ENCODE data around the gene SHISAL2A.

Gene SHISAL2A

DNA sequence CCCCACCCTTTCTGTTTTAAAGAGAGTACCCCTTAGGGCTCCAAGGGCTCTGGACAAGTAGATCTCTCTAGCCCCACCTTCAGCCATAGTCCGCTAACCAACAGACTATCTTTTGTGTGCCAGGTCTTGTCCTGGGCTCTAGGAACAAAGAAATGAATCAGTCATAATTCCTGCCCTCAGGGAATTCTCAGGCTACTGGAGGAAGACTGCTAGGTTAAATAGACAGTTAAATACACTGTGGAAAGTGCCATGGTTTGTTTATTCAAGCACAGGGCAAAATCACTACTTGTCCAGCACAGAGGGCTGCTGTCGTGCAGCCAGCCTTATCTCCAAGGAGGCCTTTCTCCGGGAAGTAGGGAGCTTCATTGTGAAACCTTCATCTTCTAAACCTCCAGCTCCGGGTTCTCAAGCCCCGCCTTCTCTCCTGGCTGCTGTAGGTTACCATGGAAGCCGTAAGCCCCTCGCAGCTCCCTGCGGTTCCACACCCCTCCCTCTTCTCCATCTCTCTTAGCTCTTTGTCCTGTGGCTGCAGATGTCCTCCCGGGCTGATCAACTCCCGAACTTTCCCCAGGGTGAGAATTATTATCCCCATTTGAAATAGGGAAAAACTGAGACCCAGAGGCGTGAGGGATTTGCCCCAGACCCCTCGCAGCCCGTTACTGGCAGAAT, 29.8 kb downstream of the SHISAL2A start:
- DNase-seq: no peak

DNA sequence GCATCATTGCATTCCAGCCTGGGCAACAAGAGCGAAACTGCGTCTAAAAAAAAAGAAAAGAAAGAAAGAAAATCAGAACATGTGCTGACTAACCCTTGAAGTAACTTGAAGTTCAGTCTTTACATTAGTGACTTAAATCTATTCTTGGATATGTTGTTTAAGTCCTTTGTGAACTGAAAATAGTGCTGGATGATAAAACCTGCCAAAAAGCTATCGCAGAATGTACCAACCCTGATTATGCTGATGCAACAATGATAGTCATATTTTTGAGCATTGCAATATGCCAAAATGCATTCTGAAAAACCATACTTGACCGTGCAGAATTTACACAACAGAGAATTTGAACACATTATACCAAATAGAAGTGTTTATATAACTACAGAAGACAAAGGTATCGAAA, 30.7 kb downstream of the SHISAL2A start:
- DNase-seq: no peak

DNA sequence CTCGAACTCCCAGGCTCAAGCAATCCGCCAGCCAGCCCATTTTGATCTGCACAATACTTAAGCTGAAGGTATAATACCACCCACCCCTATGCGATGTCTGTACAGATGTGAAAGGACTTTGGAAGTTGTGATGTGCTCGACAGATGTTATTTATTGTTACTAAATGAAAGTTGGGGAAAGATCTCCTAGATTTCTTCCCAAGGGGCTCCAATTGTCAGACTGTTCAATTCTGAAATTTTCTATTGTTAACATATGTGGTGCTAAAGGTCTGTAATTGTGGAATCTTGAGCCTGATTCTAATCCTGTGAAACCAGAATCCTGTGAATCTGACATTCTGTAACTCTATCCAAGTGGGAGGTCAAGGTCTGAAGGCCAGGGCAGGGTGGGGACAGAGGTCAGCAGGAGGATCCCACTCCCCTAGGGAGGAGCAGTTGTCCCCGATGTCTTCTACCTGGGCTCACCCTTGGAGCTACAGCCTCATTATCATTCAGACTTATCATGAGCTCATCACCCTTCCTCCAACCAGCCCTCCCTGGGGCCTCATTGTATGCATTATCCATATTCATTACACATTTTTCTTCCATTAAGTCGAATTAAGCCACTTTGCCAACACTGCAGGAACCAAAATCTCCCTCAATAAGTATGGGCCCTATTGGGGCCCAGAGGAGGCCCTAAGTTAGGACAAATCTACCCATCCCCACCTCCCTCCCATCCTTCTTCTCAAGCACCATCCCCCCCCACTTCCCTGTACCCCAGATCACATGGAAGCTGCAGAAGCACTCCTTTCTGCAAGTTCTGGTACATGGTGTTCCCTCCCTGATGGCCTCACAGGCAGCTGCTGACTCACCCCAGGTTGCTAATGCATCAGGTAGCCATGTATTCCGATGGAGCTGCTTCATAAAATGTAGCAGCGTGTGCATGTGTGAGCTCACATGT, 32.3 kb downstream of the SHISAL2A start:
- no peak for DNase-seq

DNA sequence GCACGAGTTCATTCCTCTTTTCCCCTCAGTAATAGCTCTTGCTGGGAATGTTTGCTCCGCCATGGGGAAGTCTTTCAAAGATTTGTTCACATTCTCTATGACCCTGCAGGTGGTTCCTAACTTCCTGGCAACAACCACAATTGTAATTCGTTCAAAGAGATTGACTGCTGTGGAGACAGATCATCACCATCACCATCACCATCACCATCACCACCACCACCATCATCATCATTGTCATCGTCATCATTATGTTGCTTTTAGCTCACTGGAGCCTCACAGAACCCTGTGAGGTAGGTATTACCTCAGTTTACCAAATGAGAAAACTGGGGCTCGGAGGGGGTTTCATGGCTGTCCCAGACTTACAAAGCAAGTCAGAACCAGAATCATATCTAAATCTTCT, 34.3 kb downstream of the SHISAL2A start:
- DNase-seq: no peak

DNA sequence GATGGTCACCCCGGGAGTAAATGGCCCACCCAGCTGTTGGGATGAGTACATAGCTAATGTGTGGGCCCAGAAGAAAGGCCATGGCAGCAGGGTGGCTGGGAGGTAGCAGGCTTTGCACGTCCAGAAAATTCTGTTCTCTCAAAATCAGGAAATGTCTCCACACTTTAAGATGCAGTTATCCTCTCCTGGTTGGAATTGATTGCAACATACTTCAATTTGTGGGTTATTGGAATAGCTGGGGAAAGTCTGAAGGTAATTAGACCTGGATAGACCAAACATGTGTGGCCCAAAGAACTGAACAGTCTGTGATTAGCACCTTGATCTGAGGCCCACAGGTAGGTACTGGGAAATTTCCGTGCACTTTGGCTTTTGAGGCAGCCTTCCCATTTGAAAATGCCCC, 35.0 kb downstream of the SHISAL2A start:
- DNase-seq: no peak

DNA sequence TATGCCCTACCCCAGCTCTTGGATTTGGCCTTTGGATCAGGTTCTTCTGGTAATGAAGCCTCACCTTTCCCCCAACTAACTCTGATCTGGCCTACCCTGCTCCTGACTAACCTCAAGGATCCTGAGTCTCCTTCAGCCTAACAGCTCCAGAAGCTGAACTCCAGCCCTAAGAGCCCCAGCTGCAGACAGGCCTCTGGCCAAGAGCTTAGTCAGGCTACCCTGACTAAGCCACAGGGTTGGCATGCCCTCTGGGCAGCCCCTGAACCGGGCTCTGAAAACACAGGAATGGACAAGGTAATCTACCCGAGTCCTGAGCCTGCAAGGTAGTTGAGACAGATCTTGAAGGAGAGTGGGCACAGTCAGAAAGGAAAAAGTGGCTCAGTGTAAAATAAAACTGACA, 35.7 kb downstream of the SHISAL2A start:
- no peak for DNase-seq

DNA sequence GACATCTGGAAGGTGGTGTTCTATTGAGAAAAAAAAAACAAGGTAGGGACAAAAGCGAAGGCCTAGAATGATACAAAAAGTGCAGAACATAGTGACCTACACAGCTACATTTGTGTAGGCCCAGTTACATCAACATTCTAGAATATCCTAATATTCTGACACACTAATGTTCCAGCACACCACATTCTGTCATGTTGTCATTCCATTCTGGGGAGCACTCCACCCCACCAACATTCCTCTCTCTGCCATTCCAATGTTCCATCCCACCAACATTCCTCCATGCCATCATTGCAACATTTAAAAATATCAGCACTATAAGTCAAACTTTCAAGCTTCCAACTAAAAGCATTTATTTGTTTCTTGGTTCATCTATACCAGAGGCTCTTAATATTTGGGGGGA, 36.7 kb downstream of the SHISAL2A start:
- no peak for DNase-seq

DNA sequence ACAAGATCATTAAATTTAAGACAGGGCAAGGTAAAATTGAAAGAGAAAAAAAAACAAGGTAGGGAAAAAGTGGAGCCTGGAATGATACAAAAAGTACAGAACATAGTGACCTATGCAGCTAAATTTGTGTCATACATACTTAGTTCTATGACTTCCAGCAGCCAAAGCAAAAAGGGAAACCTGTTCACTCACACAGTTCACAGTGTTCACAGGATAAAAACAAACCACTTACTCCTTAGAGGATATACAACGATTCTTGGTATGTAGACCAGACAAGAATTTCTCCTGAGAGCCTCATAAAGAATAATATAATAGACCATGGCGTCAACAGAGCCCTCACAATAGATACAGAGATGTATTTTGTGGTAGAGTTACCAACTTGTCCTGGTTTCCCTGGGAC, 37.6 kb downstream of the SHISAL2A start:
- no peak for DNase-seq

DNA sequence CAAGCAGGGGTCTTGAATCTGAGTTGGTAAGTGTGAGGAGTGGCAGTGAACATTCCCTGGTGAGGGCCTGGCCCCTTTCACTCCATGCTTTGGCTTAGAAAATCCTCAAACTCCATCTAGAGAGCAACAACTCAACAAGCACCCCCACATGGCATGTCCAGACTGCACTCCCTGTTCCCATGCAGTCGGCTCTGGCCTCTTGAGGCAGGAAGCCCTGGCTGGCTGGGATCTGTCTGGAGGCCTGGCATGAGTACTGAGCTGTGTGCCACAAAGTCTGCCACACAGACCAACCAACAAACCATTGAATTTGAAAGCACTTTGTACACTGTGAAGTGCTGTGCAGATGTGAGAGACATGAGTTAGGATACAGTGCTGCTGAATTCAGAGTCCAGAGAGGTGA, 40.0 kb downstream of the SHISAL2A start:
- no peak for DNase-seq

DNA sequence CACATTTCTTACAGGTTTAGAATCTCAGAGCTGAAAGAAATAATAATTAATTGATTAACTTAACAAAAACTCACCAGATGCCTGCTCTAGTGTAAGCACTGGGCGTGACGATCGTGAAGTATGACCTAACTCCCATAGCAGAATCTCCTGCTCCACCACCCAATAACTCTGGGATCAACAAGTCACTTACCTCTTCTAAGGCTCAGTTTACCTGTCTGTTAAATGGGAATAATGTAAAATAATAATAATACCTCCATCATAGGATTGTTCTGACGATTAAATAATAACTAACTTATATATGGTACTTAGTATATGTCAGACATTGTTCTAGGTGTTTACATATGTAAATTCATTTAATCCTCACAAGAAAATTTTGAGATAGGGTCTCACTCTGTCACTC, 40.5 kb downstream of the SHISAL2A start:
- no peak for DNase-seq

DNA sequence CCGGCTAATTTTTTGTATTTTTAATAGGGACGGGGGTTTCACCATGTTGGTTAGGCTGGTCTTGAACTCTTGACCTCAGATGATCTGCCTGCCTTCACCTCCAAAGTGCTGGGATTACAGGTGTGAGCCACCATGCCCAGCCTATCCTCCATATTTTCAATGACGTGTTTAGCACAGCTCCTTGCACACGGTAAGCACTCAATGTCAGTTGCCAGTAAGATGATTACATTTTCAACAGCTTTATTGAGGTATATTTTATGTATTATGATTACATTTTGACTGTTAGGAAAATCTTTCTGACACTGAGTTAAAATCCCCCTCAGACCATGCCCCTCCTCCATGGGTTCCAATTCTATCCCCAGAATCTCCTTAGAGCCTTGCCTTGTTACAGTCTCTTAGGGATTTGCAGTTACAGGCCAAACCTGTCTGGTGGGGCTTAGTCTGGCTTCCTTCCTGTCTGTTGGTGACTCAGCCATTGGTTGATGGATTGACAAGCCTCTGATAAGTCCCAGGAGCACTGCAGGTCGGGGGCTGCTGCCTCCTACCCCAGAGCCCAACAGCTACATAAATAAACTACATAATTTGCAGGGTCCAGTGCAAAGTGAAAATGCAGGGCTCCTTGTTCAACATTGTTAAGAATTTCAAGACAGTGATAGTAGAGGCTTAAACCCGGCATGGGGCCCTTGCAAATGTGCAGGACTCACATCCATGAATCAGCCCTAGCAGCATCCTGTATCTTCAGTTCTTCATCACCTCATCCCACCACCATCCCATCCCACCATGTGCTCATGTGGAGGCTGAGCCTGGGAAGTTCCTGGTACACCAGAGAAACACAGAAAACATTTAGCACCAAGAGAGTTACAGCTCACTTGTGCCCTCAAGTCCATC, 41.8 kb downstream of the SHISAL2A start:
- no peak for DNase-seq

DNA sequence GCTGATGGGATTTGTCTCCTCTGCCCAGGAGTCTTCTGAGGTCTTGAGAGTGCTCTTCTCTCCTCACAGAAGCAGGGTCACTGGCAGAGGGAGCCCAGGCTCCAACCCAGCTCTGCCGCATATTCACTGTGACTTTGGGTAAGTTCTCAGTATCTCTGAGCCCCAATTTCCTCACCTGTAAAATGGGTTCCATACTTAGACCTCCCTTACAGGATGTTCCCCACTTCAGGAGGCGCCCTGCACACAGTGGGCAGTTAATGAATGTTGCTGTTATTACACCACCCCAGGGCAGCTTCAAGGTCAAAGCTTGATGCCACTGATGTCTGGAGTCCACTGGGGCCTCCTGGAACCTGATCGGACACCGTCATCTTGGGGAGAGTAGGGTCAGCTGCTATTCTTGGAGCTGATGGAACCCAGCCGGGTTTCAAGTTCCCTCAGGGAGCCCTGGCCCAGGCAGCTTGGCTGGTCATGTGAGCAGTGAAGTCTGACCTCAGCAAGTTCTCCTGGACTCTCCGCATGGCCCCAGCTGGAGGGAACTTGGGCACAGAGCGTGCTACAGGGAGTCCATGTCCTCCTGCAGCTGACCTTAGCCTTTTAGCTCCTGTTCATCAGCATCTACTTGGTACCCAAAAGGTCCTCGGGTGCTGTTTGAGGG, 43.4 kb downstream of the SHISAL2A start:
- DNase-seq: no peak

DNA sequence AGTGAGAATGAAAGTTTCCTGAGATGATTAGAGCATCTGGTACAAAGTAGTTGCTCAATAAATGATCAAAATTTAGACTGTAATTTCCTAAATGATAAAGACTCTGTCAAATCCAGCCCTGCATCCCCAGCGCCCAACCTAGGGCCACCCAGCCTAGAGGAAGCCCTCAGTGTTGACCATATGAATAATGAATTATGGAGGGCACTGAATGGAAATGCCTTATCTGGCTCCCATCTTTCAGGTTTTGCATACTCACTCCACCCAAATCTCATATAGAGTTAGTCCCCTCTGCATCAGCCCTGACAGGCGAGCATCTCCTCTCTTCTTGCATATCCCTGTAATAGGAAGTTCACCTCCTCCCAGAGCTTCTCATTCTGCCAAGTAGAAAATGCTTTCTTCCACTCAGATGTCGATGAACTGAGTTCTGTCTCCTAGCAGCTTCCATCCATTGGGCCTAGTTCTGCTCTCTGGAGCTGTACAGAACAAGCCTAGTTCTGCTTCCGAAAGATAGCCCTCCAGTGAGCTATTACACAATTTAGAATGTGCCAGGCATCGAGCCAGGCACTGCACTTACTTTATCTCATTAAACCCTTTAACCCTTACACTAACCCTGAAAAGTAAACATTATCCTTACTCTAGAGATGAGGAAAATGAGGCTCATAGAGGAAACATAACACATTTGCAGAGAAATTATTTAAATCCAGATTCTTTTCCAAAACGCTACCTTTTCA, 44.3 kb downstream of the SHISAL2A start:
- DNase-seq: no peak

DNA sequence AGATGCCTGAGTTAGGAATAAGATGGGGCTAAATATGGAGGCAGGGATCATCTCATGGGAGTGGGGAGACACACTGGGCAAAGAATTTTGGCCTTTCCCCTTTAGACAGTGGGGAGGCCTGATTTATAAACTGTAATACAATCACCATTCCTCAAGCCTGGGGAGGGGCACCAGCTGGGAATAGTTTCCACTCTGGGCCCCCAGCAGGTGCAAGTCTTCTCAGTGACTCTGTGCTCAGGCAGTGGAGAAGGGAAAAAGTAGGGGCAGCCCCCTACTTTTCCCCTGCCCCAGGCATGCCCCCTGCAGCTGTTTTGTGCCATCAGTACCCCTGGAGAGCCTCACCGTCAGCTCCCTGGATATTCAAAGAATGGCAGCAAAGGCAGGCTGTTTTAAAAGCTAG, 46.1 kb downstream of the SHISAL2A start:
- DNase-seq: no peak

DNA sequence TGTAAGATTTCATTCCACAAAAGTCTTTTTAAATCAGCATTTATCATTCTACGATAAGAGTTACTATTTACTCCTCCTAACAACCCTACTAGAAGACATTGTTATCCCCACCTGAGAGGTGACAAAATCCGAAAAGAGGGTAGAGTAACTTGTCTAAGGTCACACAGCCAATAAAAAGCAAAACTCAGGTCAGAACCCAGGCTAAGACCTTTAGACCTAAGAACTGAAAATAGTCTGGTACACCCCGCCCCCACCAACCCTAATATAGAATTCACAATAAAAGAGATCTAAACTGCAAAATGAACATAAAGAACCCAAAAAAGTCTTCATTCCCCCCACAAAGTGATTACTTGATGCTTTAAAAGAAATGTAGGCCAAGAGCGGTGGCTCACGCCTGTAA, 46.5 kb downstream of the SHISAL2A start:
- no peak for DNase-seq

DNA sequence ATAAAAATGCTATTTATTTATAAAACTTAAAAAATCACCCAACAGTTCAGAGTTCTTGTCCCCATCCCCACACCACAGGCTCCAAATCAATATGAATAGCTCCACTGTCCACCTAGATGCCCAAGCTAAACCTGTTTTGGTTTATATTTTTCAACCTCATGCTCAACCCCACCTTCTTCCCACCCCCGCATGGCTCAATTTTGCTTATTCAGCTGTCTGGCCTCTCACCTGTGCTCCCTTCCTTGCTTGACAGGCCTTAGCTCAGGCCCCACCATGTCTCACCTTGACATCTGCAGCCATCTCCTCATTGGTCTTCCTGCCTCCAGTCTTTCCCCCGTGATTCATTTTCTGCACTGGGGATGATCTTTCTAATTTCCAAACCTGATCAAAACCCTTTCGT, 47.4 kb downstream of the SHISAL2A start:
- no peak for DNase-seq

DNA sequence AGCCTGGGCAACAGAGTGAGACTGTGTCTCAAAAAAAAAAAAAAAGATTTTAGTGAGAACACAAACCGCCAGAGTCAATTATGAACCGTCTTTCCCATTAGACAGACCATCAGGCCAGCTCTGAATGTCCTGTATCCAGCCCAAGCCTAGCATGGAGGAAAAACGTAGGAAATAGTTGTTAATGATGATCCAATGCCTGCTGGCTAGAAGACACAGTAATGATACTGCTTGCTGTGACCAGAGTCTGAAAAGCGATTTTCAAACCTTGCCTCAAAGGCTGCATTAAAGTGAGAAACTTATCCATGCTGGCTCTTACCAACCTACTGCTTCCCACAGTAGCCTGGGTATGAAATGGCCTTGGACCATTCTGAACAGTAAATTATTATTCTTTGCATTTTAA, 48.2 kb downstream of the SHISAL2A start:
- DNase-seq: no peak

DNA sequence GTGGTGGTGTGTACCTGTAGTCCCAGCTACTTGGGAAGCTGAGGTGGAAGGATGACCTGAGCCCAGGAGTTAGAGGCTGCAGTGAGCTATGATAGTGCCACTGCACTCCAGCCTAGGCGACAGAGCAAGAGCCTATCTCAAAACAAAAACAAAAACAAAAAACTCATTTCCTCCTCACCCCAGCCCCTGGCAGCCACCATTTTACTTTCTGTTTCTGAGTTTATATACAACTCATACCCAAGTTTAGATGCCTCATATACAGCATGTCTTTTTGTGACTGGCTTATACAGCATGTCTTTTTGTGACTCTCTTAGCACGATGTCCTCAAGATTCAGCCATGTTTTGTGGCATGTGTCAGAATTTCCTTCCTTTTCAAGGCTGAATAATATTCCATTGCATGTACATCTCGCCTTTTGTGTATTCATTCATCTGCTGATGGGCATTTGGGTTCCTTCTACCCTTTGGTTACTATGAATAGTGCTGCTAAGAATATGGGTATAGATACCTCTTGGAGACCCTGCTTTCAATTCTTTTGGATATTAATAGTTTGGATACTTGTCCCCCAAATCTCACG, 50.5 kb downstream of the SHISAL2A start:
- no peak for DNase-seq

DNA sequence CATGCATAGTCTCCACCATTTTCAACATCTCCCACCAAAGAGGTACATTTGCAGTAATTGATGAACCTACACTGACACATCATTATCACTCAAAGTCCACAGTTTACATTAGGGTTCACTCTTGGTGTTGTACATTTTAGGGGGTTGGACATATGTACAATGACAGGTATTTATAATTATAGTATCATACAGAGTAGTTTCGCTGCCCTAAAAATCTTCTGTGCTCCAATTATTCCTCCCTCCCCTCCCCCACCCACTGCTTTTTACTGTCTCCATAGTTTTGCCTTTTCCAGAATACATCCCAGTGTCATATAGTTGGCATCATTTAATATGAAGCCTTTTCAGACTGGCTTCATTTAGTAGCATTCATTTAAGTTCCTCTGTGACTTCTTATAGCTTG, 51.6 kb downstream of the SHISAL2A start:
- DNase-seq: no peak

DNA sequence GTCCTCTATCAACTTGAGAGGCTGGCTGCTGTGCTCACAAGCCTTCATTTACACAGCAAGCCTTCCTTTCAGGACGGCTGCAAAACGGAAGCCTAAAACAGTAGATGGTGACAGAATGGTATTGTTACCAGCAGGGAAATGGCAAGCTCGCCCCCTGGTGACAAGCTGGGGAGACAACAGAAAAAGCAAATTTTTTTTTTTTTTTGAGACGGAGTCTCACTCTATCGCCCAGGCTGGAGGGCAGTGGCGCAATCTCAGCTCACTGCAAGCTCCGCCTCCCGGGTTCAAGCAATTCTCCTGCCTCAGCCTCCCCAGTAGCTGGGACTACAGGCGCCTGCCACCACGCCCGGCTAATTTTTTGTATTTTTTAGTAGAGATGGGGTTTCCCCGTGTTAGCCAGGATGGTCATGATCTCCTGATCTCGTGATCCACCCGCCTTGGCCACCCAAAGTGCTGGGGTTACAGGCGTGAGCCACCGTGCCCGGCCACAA, 53.3 kb downstream of the SHISAL2A start:
- DNase-seq: peak; percentile 68

DNA sequence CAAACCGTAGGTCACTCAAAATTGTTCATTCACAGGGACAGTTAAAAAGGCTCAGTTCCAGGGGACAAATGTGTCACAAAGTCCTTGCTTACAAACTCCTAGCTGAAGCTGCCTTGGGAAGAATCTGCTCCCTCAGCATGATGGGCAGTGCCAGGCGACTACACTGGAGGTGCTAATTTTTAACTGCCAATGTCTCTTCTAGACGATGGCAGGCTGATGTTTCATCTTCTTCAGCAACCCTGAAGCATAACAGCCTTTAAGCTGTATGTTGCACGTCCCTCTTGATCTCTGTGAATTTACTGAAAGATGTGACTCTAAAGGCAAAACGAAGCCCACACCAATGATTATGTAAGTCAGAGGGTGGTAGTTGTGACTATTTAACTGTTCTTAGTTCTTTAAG, 53.9 kb downstream of the SHISAL2A start:
- no peak for DNase-seq

DNA sequence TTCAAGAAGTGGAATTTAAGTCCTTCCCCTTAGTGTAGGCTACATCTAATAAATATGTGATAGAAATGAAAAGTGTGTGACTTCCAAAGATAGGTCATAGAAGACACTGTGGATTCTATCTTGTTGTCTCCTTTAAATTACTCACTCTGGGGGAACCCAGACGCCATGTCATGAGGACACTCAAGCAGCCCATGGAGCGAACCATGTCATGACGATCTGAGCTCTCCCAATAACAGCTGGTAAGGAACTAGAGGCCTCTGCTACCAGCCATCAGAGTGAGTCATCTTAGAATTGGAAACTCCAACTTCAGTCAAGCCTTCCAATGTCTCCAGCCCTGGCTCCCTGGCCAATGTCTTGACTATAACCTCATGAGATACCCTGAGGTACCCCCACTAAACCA, 58.9 kb downstream of the SHISAL2A start:
- no peak for DNase-seq

All from activated T-cell treated with anti-CD3 and anti-CD28 coated beads for 4 hours (primary cell).